ENCODE results near the gene GABPB2.
A peak's percentile ranks its signal among the peaks of the same experiment; 100 is the strongest.

Gene GABPB2

DNA sequence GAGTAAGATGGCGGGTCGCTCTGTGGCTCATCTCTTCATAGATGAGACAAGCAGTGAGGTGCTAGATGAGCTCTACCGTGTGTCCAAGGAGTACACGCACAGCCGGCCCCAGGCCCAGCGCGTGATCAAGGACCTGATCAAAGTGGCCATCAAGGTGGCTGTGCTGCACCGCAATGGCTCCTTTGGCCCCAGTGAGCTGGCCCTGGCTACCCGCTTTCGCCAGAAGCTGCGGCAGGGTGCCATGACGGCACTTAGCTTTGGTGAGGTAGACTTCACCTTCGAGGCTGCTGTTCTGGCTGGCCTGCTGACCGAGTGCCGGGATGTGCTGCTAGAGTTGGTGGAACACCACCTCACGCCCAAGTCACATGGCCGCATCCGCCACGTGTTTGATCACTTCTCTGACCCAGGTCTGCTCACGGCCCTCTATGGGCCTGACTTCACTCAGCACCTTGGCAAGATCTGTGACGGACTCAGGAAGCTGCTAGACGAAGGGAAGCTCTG lies 88.2 kb downstream of the GABPB2 start:
- Mint-ChIP-seq H3K4me1 (peaks cover 61% of the 10 kb centered on the region), H3K9me3 (no peaks in the 10 kb centered on the region), H3K4me3 (peak overlapping the region; percentile 100), H3K27ac (peak overlapping the region; percentile 100), H3K36me3 (peaks cover 67% of the 10 kb centered on the region)
- no peak for DNase-seq (ENCODE audit: low spot score in 2 of 2)
- ATAC-seq, result no peak

DNA sequence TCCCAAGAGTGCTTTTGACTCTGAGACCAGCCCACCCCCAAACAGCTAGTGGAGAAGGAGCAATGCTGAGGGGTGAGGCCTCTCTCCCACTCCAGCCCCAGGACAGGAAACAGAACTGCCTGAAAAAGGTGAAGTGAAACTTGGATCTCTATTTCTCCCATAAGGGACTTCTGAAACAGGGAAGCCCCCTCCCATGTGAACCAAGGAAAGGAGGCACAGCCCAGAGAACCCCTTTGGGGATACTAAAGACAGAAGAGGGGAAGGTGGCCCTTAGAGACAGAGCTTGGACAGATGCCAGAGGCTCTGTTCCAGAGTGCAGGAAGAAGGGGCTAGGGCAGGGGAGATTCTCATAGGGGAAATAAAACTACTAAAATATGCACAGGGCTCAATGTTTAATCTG lies 88.8 kb downstream of the GABPB2 start:
- DNase-seq (ENCODE audit: low spot score in 2 of 2) (no peak), ATAC-seq (no peak)
- Mint-ChIP-seq H3K36me3 (peaks cover 67% of the 10 kb centered on the region), H3K4me3 (peak overlapping the region; percentile 100), H3K4me1 (peaks cover 61% of the 10 kb centered on the region), H3K27ac (peak overlapping the region; percentile 100), H3K9me3 (no peaks in the 10 kb centered on the region)

DNA sequence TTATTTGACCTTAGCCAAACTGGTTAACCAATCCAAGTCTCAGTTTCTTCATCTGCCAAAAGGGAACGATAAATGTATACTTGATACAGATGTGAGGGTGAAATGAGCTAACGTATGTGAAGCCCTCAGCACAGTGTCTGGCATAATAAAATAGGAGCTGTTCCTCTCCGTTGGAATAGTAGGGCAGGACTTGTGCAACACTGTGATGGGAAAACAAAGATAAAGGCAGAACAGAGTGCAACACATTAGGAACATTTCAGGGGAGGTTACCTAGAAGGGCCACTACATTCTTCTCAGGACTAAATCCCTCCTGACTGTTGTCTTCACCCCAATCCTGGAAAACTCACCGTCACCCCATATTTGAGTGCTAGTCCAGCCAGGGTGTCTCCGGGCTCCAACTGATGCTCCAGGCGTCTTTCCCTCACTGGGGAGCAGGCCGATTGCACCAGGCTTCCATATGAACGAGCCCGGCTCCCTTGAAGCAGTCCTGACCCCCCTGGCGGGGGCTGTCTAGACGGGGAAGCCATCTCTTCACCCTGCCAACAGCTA lies 94.2 kb downstream of the GABPB2 start:
- Mint-ChIP-seq H3K9me3 (no peaks in the 10 kb centered on the region), H3K36me3 (peaks cover 79% of the 10 kb centered on the region), H3K27ac (peak overlapping the region; percentile 95), H3K4me1 (peaks cover 53% of the 10 kb centered on the region), H3K4me3 (peak overlapping the region; percentile 92)
- ATAC-seq, result no peak
- DNase-seq (ENCODE audit: low spot score in 2 of 2), result no peak

DNA sequence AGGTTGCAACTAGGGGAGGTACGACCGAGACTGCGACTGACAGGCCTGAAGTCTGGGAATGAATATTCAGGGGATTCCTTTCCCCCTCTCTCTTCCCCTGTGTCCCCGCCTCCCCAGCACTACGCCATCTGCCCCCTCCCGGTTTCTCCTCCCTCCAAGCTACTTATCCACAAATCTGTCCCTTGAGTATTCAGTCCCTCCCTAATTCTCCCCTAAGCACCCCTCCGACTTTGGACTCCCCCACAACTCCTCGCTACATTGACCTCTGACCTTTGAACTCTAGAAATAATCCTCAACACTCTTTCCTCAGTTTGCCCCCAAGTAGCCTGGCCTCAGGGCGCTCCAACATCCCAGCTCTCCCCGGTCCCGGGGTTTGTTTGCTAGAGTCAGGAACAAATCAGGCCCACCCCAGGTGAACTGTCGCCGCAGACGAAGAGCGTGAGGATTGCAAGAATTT lies 94.7 kb downstream of the GABPB2 start:
- DNase-seq (ENCODE audit: low spot score in 2 of 2) (no peak), ATAC-seq (no peak)
- H3K9me3 Mint-ChIP-seq, result no peaks in the 10 kb centered on the region
- H3K4me3 Mint-ChIP-seq, result peak overlapping the region; percentile 92
- peaks cover 48% of the 10 kb centered on the region for H3K4me1 Mint-ChIP-seq
- H3K36me3 Mint-ChIP-seq, result peaks cover 79% of the 10 kb centered on the region
- peak overlapping the region; percentile 95 for H3K27ac Mint-ChIP-seq

DNA sequence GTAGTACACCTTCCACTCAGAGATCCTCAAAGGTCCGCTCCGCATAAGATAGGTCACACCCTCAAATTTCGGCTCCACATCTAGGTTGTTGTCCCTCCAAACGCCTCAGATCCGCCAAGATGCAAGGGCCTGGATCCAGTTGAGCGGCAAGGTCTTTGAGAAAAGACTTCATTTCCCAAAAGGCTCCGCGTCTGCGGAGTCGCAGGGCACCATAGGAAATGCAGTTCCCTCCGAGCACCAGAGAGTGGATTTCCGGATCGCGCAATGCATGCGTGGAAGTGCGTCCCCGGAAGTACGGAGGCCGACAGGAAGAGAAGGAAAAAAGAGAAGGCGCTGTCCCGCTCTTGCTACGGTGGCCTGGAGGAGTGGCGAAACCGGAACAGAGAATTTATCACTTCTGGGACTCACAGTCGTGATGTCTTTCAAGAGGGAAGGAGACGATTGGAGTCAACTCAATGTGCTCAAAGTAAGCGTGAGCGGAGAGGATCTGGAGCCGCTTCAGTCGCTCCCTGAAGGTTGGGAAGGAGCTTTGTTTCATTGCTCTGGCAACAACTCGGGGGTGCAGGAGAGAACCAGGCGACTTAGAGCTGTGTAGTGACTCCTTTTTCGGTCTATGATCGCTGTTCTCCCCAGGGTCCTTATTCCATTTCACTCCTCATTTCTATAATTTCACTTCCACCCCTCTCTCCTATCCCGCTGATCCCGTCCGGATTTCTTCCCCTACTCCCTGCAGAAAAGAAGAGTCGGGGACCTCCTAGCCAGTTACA lies 95.4 kb downstream of the GABPB2 start, which contains the start of the genes LYSMD1 and SCNM1:
TSS of gene LYSMD1 (minus strand) at position 165 of the 767 bp plus-strand sequence. CDS start 644 bp downstream, outside the sequence.
TSS of gene SCNM1 (plus strand) at position 407 of the 767 bp plus-strand sequence. CDS start at position 416, 9 bp downstream.
- peak within 1 kb of the TSS; percentile 92 for H3K4me3 Mint-ChIP-seq
- H3K27ac Mint-ChIP-seq, result peak within 1 kb of the TSS; percentile 95
- peaks cover 79% of the 10 kb centered on the region for H3K36me3 Mint-ChIP-seq
- ATAC-seq (peak; percentile 95), DNase-seq (ENCODE audit: low spot score in 2 of 2) (peak; percentile 78 to 97)
- no peaks in the 10 kb centered on the region for H3K9me3 Mint-ChIP-seq
- peaks cover 47% of the 10 kb centered on the region for H3K4me1 Mint-ChIP-seq

DNA sequence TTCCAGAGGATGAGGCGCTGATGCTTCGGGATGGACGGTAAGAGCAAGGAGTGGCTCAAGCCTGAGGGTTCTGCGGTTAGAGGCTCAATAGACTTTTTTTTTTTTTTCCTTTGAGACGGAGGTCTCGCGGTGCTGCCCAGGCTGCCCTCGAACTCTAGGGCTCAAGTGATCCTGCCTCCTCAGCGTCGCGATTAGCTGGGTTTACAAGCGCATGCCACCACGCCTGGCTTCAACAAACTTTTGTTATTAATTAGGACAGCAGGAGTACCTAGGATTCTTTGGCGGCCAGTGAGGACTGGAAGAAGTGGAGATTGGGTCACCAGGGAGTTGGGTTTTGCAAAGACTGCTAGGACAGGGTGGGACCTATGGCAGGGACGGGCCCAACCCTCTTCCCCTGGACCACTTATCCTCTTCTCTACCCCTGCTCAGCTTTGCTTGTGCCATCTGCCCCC lies 96.0 kb downstream of the GABPB2 start:
- Mint-ChIP-seq H3K4me1 (peaks cover 46% of the 10 kb centered on the region), H3K4me3 (peak overlapping the region; percentile 92), H3K36me3 (peaks cover 73% of the 10 kb centered on the region), H3K27ac (peak overlapping the region; percentile 95), H3K9me3 (no peaks in the 10 kb centered on the region)
- no peak for ATAC-seq
- DNase-seq (ENCODE audit: low spot score in 2 of 2), result no peak

DNA sequence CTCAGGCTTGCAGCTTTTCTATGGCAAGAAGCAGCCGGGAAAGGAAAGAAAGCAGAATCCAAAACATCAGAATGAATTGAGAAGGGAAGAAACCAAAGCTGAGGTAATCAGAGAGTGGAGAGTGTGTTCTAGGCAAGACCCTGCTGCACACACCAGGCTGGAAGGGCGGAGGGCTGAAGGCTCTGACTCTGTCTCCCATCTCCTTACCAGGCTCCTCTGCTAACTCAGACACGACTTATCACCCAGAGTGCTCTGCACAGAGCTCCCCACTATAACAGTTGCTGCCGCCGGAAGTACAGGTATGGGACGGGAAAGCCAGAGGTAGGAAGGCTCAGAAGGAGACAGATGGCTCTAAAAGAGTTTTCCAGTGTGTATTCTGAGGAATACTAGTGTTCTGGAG lies 96.6 kb downstream of the GABPB2 start:
- peaks cover 70% of the 10 kb centered on the region for H3K36me3 Mint-ChIP-seq

DNA sequence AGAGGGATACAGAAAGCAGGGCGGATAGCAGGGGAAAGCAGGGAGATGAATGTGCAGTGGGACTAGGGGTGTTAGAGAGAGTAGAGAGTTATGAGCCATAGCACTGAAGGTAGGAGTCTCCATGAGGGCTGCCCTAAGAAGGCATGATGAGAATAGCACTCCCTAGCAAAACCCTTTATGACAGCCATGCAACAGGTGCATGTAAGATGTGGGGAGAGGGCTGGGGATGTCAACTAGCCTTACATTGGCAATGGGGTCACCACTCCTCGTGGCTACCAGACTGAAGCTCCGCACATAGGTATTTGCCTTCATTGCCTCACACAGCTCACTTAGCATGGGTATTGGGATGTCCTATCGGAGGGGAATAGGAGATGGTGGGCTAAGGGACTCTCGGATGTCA lies 100.6 kb downstream of the GABPB2 start:
- no peak overlapping the region for H3K4me3 Mint-ChIP-seq
- peaks cover 90% of the 10 kb centered on the region for H3K36me3 Mint-ChIP-seq
- H3K9me3 Mint-ChIP-seq, result no peaks in the 10 kb centered on the region
- H3K27ac Mint-ChIP-seq, result no peak overlapping the region
- ATAC-seq (no peak), DNase-seq (ENCODE audit: low spot score in 2 of 2) (no peak)
- H3K4me1 Mint-ChIP-seq, result peaks cover 17% of the 10 kb centered on the region

More for the DNA sequence above, 96.6 kb downstream of the GABPB2 start:
- ATAC-seq, result no peak
- H3K27ac Mint-ChIP-seq, result peak overlapping the region; percentile 95
- H3K9me3 Mint-ChIP-seq, result no peaks in the 10 kb centered on the region
- DNase-seq (ENCODE audit: low spot score in 2 of 2), result no peak
- H3K4me3 Mint-ChIP-seq, result peak overlapping the region; percentile 92
- peaks cover 41% of the 10 kb centered on the region for H3K4me1 Mint-ChIP-seq

Data from stimulated activated effector memory CD8-positive, alpha-beta T cell treated with anti-CD3 and anti-CD28 coated beads, Interleukin-12 subunit alpha, Interleukin-12 subunit beta, amount 100 ng/mL, for 72 hours (primary cell).